Gastrocnemius medialis (tissue), 4 donors: ENCODE results near the gene PSMD14. TPM values are rescaled to one million over a fixed set of nuclear protein-coding genes. Genes with fewer than 3 reads are reported as not detected.
A peak's percentile ranks its signal among the peaks of the same experiment; 100 is the strongest.

Source experiments
- ATAC-seq, 2 donors: fragments of 150-250 bp; one replicate each; pipeline ENCODE4 v1.9.1; 2016
- DNase-seq, 2 donors: peaks; one replicate each; pipeline ENCODE4 v3.0.0-alpha.2; 2019
- H3K27ac ChIP-seq, 4 donors: fragments of 200-600 bp; sonication (generic); 1 replicate in 1 of 4; 2 replicates in 3 of 4; pipeline ENCODE4 v1.5.1; 2016 to 2018; ENCODE audit warnings: mild to moderate bottlenecking in 2 of 4, moderate library complexity in 1 of 4
- H3K27me3 ChIP-seq, 3 donors: fragments of 200-600 bp; sonication (generic) in 2 of 3; 1 replicate in 1 of 3; 2 replicates in 2 of 3; pipeline versions ENCODE4 v1.5.1 to v1.6.0; 2016 to 2019; ENCODE audit warnings: mild to moderate bottlenecking in 1 of 3, moderate library complexity in 1 of 3
- H3K36me3 ChIP-seq, 2 donors: fragments of 200-600 bp; sonication (generic) in 1 of 2; one replicate each; pipeline ENCODE4 v1.5.1; 2017 to 2018
- H3K4me1 ChIP-seq, 2 donors: fragments of 200-600 bp; sonication (generic) in 1 of 2; one replicate each; pipeline ENCODE4 v1.5.1; 2016 to 2017; ENCODE audit warnings: mild to moderate bottlenecking in 2 of 2
- H3K4me3 ChIP-seq, 4 donors: fragments of 200-600 bp; sonication (generic) in 3 of 4; 1 replicate in 1 of 4; 2 replicates in 3 of 4; pipeline ENCODE4 v1.5.1; 2016 to 2019; ENCODE audit warnings: mild to moderate bottlenecking in 2 of 4
- H3K9me3 ChIP-seq, 3 donors: fragments of 200-600 bp; sonication (generic) in 2 of 3; 1 replicate in 1 of 3; 2 replicates in 2 of 3; pipeline ENCODE4 v1.5.1; 2016 to 2019
- CTCF ChIP-seq, 5 experiments: fragments of 450-650 bp in 3 of 5; fragments of 200-600 bp in 2 of 5; sonication (generic) in 2 of 5; IDR thresholded peaks in 4 of 5; conservative IDR thresholded peaks in 1 of 5; 1 replicate in 4 of 5; 2 replicates in 1 of 5; pipeline ENCODE4 v1.5.1; 2016 to 2019; ENCODE audit warnings: antibody characterized with exemption in 5 of 5, mild to moderate bottlenecking in 3 of 5, moderate library complexity in 3 of 5
- POLR2A ChIP-seq, 2 donors: fragments of 450-650 bp; IDR thresholded peaks; one replicate each; pipeline ENCODE4 v1.6.1; 2017; ENCODE audit warnings: antibody characterized with exemption in 2 of 2, mild to moderate bottlenecking in 2 of 2, moderate library complexity in 2 of 2
- in situ Hi-C, 4 donors: fragments of 200-750 bp; cut with MboI; loops; one replicate each; pipeline versions ENCODE4 v1.15.0 to v1.8.0; 2017; ENCODE audit warnings: low sequenced_read_pairs in 4 of 4
- intact Hi-C: fragments of 100-400 bp; cut with DNase I; formaldehyde crosslinking; loops from one replicate; pipeline ENCODE4 v1.15.1; 2023; ENCODE audit warnings: low total_unique reads
- total RNA-seq, 4 donors: library from RNA; depleted of rRNA; stranded (reverse); fragments of >200 nt; gene quantifications; one replicate each; pipeline versions ENCODE4 v1.1.0 to v1.2.3, GENCODE V29; 2016

Gene PSMD14
- total RNA-seq, 4 donors from 2014 or later = 138 to 195 (median 163) TPM

- intact Hi-C loops (loop anchor here (5.0 kb wide), 1 partner anchor 145 kb away; the partner anchor contains the start of gene TANK), in situ Hi-C loops (no loop called here)
- no peak for DNase-seq
- no peak for TF ChIP-seq POLR2A (IDR thresholded peaks at IDR 0.05)
- TF ChIP-seq CTCF (IDR thresholded peaks at IDR 0.05 in 4 of 5, conservative IDR thresholded peaks at IDR 0.05 in 1 of 5) = no peak
- no peaks in the 10 kb centered on the region for H3K36me3 ChIP-seq
- no peak for ATAC-seq
- H3K27me3 ChIP-seq = no peaks in the 10 kb centered on the region
- H3K9me3 ChIP-seq = peaks cover 0 to 7% (median 0%) of the 10 kb centered on the region in 3 donors
- H3K4me1 ChIP-seq = peaks cover 15 to 16% of the 10 kb centered on the region in 2 donors
- peak overlapping the region; percentile 67 to 96 (median 85) for H3K4me3 ChIP-seq
- H3K27ac ChIP-seq = peak overlapping the region; percentile 83 to 92 (median 86)
Measured at GRCh38 chr2:161307676-161308075, 549 bp upstream of the PSMD14 start.

DNA sequence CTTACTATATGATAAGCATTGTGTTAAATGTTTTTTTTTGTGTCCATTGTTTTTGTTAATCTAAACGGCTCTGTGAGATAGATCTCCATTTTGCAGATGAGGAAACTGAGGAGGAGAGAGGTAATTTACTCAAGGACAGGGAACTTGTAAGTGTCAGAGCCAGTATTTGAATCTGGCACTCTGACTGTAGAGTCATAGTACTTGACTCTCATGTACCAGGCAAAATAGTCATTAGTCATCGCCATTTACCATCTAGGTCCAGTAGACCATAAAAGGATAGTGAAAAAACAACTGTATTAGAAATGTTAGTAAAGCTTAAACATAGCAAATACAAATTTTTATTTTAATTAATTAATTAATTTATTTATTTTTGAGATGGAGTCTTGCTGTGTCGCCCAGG is 4.8 kb downstream of the PSMD14 start:
- in situ Hi-C loops = no loop called here
- no peaks in the 10 kb centered on the region for H3K9me3 ChIP-seq
- intact Hi-C loops = no loop called here
- H3K4me1 ChIP-seq = peaks cover 18 to 20% of the 10 kb centered on the region in 2 donors
- no peak overlapping the region for H3K27ac ChIP-seq
- H3K4me3 ChIP-seq = no peak overlapping the region
- H3K27me3 ChIP-seq = no peaks in the 10 kb centered on the region
- DNase-seq = no peak
- peaks cover 0 to 9% of the 10 kb centered on the region in 2 donors for H3K36me3 ChIP-seq
- no peak for TF ChIP-seq CTCF (IDR thresholded peaks at IDR 0.05 in 4 of 5, conservative IDR thresholded peaks at IDR 0.05 in 1 of 5)
- TF ChIP-seq POLR2A (IDR thresholded peaks at IDR 0.05) = no peak
- ATAC-seq = no peak

GRCh38 chr2:161315380-161315779 is 7.2 kb downstream of the PSMD14 start:
- Histone ChIP-seq H3K27me3 (no peaks in the 10 kb centered on the region), H3K9me3 (no peaks in the 10 kb centered on the region), H3K4me3 (no peak overlapping the region), H3K4me1 (peaks cover 8 to 11% of the 10 kb centered on the region in 2 donors), H3K27ac (no peak overlapping the region), H3K36me3 (peaks cover 0 to 9% of the 10 kb centered on the region in 2 donors)
- ATAC-seq (no peak), DNase-seq (no peak)
- intact Hi-C loops = no loop called here
- in situ Hi-C loops = no loop called here
- no peak for TF ChIP-seq POLR2A (IDR thresholded peaks at IDR 0.05)
- no peak for TF ChIP-seq CTCF (IDR thresholded peaks at IDR 0.05 in 4 of 5, conservative IDR thresholded peaks at IDR 0.05 in 1 of 5)

- Histone ChIP-seq H3K27me3 (no peaks in the 10 kb centered on the region), H3K36me3 (peaks cover 0 to 16% of the 10 kb centered on the region in 2 donors), H3K9me3 (no peaks in the 10 kb centered on the region), H3K27ac (no peak overlapping the region), H3K4me1 (peaks cover 8 to 11% of the 10 kb centered on the region in 2 donors), H3K4me3 (no peak overlapping the region)
- TF ChIP-seq POLR2A (IDR thresholded peaks at IDR 0.05) (no peak), CTCF (IDR thresholded peaks at IDR 0.05 in 4 of 5, conservative IDR thresholded peaks at IDR 0.05 in 1 of 5) (no peak)
- DNase-seq (no peak), ATAC-seq (no peak)
- intact Hi-C loops = no loop called here
- in situ Hi-C loops = no loop called here
Measured at GRCh38 chr2:161316701-161317100, 8.5 kb downstream of the PSMD14 start.
